AG08396 (cell line): ENCODE data around the gene APOA4.
"Not testable (repeated sequence)": the region's sequence is repeated elsewhere in the genome, so short reads cannot be mapped to it uniquely, and the experiment has no call there.

Experiments used
- DNase-seq: peaks from one replicate; pipeline ENCODE4 v3.0.0; 2012; ENCODE audit warnings: low spot score, mixed read lengths

The APOA4 gene

GRCh38 chr11:116829525-116830183 is 6.5 kb upstream of the APOA4 start, which contains the start of gene APOC3:
APOC3 (plus strand) TSS chr11:116829907; CDS start chr11:116830583, 676 bp downstream.
- DNase-seq: no peak

- no peak for DNase-seq
Observed at GRCh38 chr11:116828632-116829524, 5.8 kb upstream of the APOA4 start.

GRCh38 chr11:116827461-116827860 is 4.4 kb upstream of the APOA4 start:
- DNase-seq: no peak

- no peak for DNase-seq
Observed at GRCh38 chr11:116826751-116827431, 3.8 kb upstream of the APOA4 start.

- no peak for DNase-seq
Observed at GRCh38 chr11:116825854-116826750, 3.0 kb upstream of the APOA4 start.

- DNase-seq: no peak
Observed at GRCh38 chr11:116825434-116825833, 2.3 kb upstream of the APOA4 start.

GRCh38 chr11:116822575-116822974 is 529 bp downstream of the APOA4 start:
- no peak for DNase-seq

GRCh38 chr11:116821050-116821918 is 1.8 kb downstream of the APOA4 start:
- DNase-seq: no peak

GRCh38 chr11:116819049-116819448 is 4.1 kb downstream of the APOA4 start:
- DNase-seq: no peak

DNA sequence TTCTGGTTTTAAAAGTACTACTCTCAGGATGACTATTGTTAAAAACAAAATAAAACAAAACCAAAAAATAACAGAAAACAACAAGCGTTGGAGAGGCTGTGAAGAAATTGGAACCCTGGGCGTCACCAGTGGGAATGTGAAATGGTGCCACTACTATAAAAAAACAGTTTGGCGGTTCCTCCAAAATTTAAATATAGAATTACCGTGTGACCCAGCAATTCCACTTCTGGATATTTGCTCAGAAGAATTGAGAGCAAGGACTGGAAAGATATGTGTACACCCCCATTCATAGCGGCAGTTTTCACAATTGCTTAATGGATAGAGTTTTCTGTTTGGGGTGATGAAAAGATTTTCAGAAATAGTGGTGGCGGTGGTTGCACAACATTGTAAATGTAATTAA is 8.6 kb downstream of the APOA4 start:
- DNase-seq: no peak

- no peak for DNase-seq
Observed at GRCh38 chr11:116813781-116814471, 9.2 kb downstream of the APOA4 start.

DNA sequence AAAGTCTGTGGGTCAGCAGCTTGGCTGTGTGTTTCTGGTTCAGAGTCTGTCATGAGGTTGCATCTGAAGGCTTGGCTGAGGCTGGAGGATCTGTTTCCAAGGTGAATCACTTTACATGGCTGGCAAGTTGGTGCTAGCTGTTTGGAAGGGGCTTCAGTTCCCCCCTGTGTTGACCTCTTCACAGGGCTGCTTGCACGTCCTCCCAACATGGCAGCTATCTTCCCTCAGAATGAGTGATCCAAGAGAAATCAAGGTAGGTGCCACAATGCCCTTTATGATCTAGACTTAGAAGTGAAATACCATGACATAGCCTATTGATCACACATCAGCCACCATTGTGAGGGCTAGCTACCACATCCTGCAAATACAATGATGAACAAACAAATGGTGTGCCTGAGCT is 9.9 kb downstream of the APOA4 start:
- DNase-seq: no peak

DNA sequence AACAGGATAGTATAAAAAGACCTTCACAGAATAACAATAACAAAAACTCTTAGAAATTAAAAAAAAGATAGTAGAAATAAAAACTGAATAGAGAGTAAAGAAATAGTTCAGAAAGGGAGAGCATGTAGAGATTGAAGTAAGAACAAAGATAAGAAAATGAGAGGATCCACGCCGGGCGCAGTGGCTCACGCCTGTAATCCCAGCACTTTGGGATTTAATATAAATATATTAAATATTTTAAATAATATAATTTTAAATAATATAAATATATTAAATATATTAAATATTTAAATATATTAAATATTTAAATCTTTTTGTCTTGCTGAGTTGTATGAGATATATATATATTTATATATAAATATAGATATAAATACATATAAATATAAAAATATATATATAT is 11.0 kb downstream of the APOA4 start:
- no peak for DNase-seq

DNA sequence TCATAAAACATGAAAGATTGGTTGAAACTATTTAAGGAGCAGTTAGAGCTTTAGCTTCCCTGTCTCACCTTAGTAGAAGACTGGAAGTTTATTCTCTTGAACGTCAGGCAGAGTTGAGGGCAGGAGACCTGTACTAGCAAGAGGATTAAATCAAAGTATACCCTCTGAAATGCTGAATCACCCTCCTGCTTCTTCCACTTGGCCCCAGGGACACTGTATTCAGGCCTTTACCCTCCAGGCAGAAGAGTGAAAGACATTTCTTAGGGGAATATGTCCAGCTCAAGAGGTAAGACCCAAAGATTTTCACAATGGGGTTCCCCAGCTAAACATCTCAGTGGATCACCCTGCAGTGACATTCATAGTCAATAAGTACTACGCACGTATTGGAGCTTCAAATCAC is 11.9 kb downstream of the APOA4 start:
- DNase-seq: no peak

DNA sequence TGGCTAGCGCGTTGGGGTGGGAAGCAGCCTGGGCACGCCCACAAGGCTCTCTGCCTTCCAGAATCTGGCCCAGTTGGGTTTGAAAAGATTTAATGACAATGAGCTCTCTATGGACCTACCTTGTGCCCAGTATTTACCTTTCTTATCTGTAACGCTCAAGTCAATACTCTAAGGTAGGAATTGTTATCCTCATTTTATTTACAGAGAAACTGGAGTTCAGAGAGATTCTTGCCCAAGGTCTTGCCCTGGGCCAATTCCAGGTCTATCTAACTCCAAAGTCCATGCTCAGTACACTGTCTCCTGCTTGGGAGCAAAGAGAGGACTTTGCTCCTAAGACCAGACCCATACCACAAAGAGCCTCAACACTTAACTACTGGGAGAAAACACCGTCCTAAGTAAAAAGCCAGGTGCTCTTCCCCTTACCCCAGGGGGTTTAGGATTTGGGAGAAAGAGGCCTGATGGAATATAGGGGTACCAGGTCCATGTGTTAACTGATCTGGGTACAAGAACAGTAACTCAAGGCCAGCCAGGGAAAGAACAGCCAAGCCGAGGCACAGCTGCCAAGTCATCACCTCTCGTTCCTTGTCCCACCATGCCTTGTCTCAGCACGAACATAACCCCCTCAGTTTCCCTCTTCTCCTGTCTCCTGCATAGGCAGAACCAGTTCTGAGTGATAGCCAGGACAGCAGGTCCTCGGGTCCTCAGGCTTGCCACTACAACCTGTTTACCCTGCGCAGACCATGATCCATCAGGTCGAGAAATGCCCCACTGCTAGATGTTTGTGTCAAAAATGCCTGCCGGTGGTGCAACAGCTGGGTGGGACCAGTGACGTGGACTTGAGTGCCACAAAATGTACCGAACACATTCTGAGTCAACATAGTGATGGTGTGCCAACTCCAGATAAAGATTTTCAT is 14.6 kb downstream of the APOA4 start:
- peak; percentile 62 for DNase-seq

GRCh38 chr11:116807601-116808261 is 15.4 kb downstream of the APOA4 start:
- no peak for DNase-seq

- DNase-seq: no peak
Observed at GRCh38 chr11:116804001-116804400, 19.1 kb downstream of the APOA4 start.

- DNase-seq: not testable (repeated sequence)
Observed at GRCh38 chr11:116801662-116802061, 21.4 kb downstream of the APOA4 start.
